CD4-positive, alpha-beta memory T cell (primary cell): Measurements from ENCODE around the gene DNAJC12. TPM values are rescaled to one million over a fixed set of nuclear protein-coding genes. Genes with fewer than 3 reads are reported as not detected.
A peak's percentile ranks its signal among the peaks of the same experiment; 100 is the strongest.
"Not testable (repeated sequence)": the region's sequence is repeated elsewhere in the genome, so short reads cannot be mapped to it uniquely, and the experiment has no call there.

Experiments
- CTCF ChIA-PET: fragments of 350-600 bp; sonication (Branson Sonifier 250); formaldehyde crosslinking; loops from one replicate; lab custom pipeline; 2021; ENCODE audit warnings: inconsistent platforms; ENCODE audit not compliant: partially characterized antibody; lab: Charles Lee
- POLR2A ChIA-PET: fragments of 350-600 bp; sonication (Branson Sonifier 250); formaldehyde crosslinking; loops from one replicate; lab custom pipeline; 2021; ENCODE audit not compliant: partially characterized antibody; lab: Charles Lee
- DNase-seq, 5 donors: peaks; one replicate each; pipeline versions ENCODE4 v3.0.0 to v3.0.0-alpha.2; 2020 to 2022; ENCODE audit warnings: mixed read lengths in 1 of 5
- H3K27ac ChIP-seq: one replicate; pipeline ENCODE4 v1.7.0; 2013; ENCODE audit warnings: low read depth, low read length
- H3K27me3 ChIP-seq: 2 replicates; pipeline ENCODE4 v1.7.0; 2013; ENCODE audit warnings: mild to moderate bottlenecking, low read length, moderate library complexity; ENCODE audit not compliant: insufficient read depth
- H3K36me3 ChIP-seq: 2 replicates; pipeline ENCODE4 v1.7.0; 2013; ENCODE audit warnings: mild to moderate bottlenecking, low read length, moderate library complexity; ENCODE audit not compliant: insufficient read depth
- H3K4me1 ChIP-seq: 2 replicates; pipeline ENCODE4 v1.7.0; 2013; ENCODE audit warnings: mild to moderate bottlenecking, low read length, moderate library complexity; ENCODE audit not compliant: insufficient read depth
- H3K4me3 ChIP-seq, 2 donors: one replicate each; pipeline ENCODE4 v1.7.0; 2013; ENCODE audit warnings: low read length in 2 of 2, mild to moderate bottlenecking in 1 of 2
- H3K9me3 ChIP-seq, 2 donors: one replicate each; pipeline ENCODE4 v1.7.0; 2013; ENCODE audit warnings: low read length in 2 of 2, control low read depth in 1 of 2; ENCODE audit not compliant: control insufficient read depth in 1 of 2
- H3K27ac Mint-ChIP-seq, 7 donors: one replicate each; pipeline ENCODE4 v1.8.0; 2020 to 2021; ENCODE audit warnings: mixed read lengths in 7 of 7, mild to moderate bottlenecking in 6 of 7, inconsistent platforms in 3 of 7, moderate library complexity in 3 of 7
- H3K27me3 Mint-ChIP-seq, 2 donors: one replicate each; pipeline ENCODE4 v1.8.0; 2020 to 2021; ENCODE audit warnings: mixed read lengths in 2 of 2
- H3K36me3 Mint-ChIP-seq, 2 donors: one replicate each; pipeline ENCODE4 v1.8.0; 2020 to 2021; ENCODE audit warnings: mixed read lengths in 2 of 2, inconsistent platforms in 1 of 2, mild to moderate bottlenecking in 1 of 2
- H3K4me1 Mint-ChIP-seq, 4 donors: one replicate each; pipeline ENCODE4 v1.8.0; 2020 to 2021; ENCODE audit warnings: mixed read lengths in 4 of 4, mild to moderate bottlenecking in 1 of 4
- H3K4me3 Mint-ChIP-seq, 8 donors: one replicate each; pipeline ENCODE4 v1.8.0; 2020 to 2021; ENCODE audit warnings: mixed read lengths in 8 of 8, mild to moderate bottlenecking in 7 of 8, moderate library complexity in 6 of 8, inconsistent platforms in 3 of 8
- H3K9me3 Mint-ChIP-seq, 8 donors: one replicate each; pipeline ENCODE4 v1.8.0; 2020 to 2021; ENCODE audit warnings: mixed read lengths in 8 of 8, mild to moderate bottlenecking in 5 of 8, inconsistent platforms in 3 of 8, moderate library complexity in 1 of 8
- intact Hi-C: fragments of 100-400 bp; cut with micrococcal nuclease; formaldehyde crosslinking; loops from one replicate; pipeline ENCODE4 v1.15.1; 2023
- polyA plus RNA-seq, 2 donors: library from polyadenylated mRNA; unstranded; fragments of 300-500 nt; fragmentation: Illumina TruSeq; gene quantifications; one replicate each; pipeline ENCODE4 v1.2.3, GENCODE V29; 2021
- total RNA-seq, 2 experiments: library from RNA; stranded (reverse); gene quantifications; one replicate each; pipeline ENCODE4 v1.2.3, GENCODE V29; 2021

The DNAJC12 gene
- total and polyA plus RNA-seq, 4 experiments from 2014 or later, result 0.22 TPM; not detected in 3

GRCh38 chr10:67770537-67770936, 67.5 kb downstream of the DNAJC12 start:
- Histone ChIP-seq H3K4me1 (peaks cover 2% of the 10 kb centered on the region), H3K36me3 (no peaks in the 10 kb centered on the region), H3K27ac (no peak overlapping the region), H3K9me3 (no peaks in the 10 kb centered on the region), H3K4me3 (no peak overlapping the region), H3K27me3 (no peaks in the 10 kb centered on the region)
- Mint-ChIP-seq H3K9me3 (no peaks in the 10 kb centered on the region), H3K36me3 (no peaks in the 10 kb centered on the region), H3K4me1 (peaks cover 3 to 5% (median 4%) of the 10 kb centered on the region in 4 donors), H3K27ac (peak overlapping the region in 2 of 7 donors; percentile 22 to 41), H3K4me3 (no peak overlapping the region), H3K27me3 (no peaks in the 10 kb centered on the region)
- DNase-seq, result no peak
- CTCF ChIA-PET, result interaction anchor here (1.0 to 6.6 kb wide), 5 partner anchors 9 to 74 kb away, joined by 3 to 60 read pairs (median 17); partner anchors contain the start of gene CTNNA3
- POLR2A ChIA-PET, result no interaction called here
- intact Hi-C loops, result no loop called here

GRCh38 chr10:67767244-67767643, 70.7 kb downstream of the DNAJC12 start:
- Histone ChIP-seq H3K9me3 (no peaks in the 10 kb centered on the region), H3K27ac (no peak overlapping the region), H3K4me3 (no peak overlapping the region), H3K4me1 (peaks cover 14% of the 10 kb centered on the region), H3K27me3 (no peaks in the 10 kb centered on the region), H3K36me3 (no peaks in the 10 kb centered on the region)
- H3K27me3 Mint-ChIP-seq, result peaks cover 4 to 9% of the 10 kb centered on the region in 2 donors
- CTCF ChIA-PET, result interaction anchor here (1.1 to 6.6 kb wide), 6 partner anchors 12 to 100 kb away, joined by 3 to 60 read pairs (median 7); no protein-coding TSS in a partner anchor
- peaks cover 0 to 16% of the 10 kb centered on the region in 2 donors for H3K36me3 Mint-ChIP-seq
- H3K9me3 Mint-ChIP-seq, result peaks cover 0 to 11% (median 3%) of the 10 kb centered on the region in 8 donors
- DNase-seq, result no peak
- POLR2A ChIA-PET, result interaction anchor here (1.3 kb wide), 1 partner anchor 70 kb away, joined by 5 read pairs; no protein-coding TSS in a partner anchor
- H3K27ac Mint-ChIP-seq, result peak overlapping the region in 2 of 7 donors; percentile 77 to 100
- H3K4me1 Mint-ChIP-seq, result peaks cover 9 to 28% (median 14%) of the 10 kb centered on the region in 4 donors
- no peak overlapping the region for H3K4me3 Mint-ChIP-seq
- intact Hi-C loops, result no loop called here

GRCh38 chr10:67764012-67764822, 73.8 kb downstream of the DNAJC12 start:
- peak overlapping the region; percentile 90 to 98 (median 95) for H3K4me3 Mint-ChIP-seq
- peak overlapping the region; percentile 58 to 98 for H3K4me3 ChIP-seq
- peaks cover 14% of the 10 kb centered on the region for H3K4me1 ChIP-seq
- peak overlapping the region; percentile 73 for H3K27ac ChIP-seq
- H3K36me3 ChIP-seq, result no peaks in the 10 kb centered on the region
- H3K27ac Mint-ChIP-seq, result peak overlapping the region; percentile 98 to 100 (median 99)
- POLR2A ChIA-PET, result interaction anchor here (1.0 to 2.5 kb wide), 18 partner anchors 9 to 643 kb away, joined by 3 to 20 read pairs (median 6); partner anchors contain the start of genes HERC4, HNRNPH3, RUFY2 and SIRT1
- H3K9me3 Mint-ChIP-seq, result peaks cover 0 to 11% (median 3%) of the 10 kb centered on the region in 8 donors
- no peaks in the 10 kb centered on the region for H3K27me3 ChIP-seq
- H3K9me3 ChIP-seq, result no peaks in the 10 kb centered on the region
- peaks cover 4 to 9% of the 10 kb centered on the region in 2 donors for H3K27me3 Mint-ChIP-seq
- H3K36me3 Mint-ChIP-seq, result peaks cover 0 to 16% of the 10 kb centered on the region in 2 donors
- DNase-seq, result peak; percentile 96 to 99 (median 97)
- intact Hi-C loops, result loop anchor here (1.0 to 2.0 kb wide), 8 partner anchors 16 to 957 kb away; partner anchors contain the start of genes CCAR1, HERC4, HNRNPH3 and PBLD
- CTCF ChIA-PET, result interaction anchor here (0.8 to 5.7 kb wide), 7 partner anchors 9 to 67 kb away, joined by 3 to 42 read pairs (median 3); no protein-coding TSS in a partner anchor
- peaks cover 9 to 28% (median 14%) of the 10 kb centered on the region in 4 donors for H3K4me1 Mint-ChIP-seq

GRCh38 chr10:67763499-67764011, 74.4 kb downstream of the DNAJC12 start:
- DNase-seq, result peak; percentile 78 to 85 (median 82)
- ChIA-PET POLR2A (interaction anchor here (1.0 to 2.5 kb wide), 17 partner anchors 10 to 643 kb away, joined by 3 to 20 read pairs (median 7); partner anchors contain the start of genes HNRNPH3, RUFY2 and SIRT1), CTCF (interaction anchor here (1.3 to 5.7 kb wide), 3 partner anchors 16 to 66 kb away, joined by 8 to 42 read pairs (median 26); no protein-coding TSS in a partner anchor)
- Mint-ChIP-seq H3K4me3 (peak overlapping the region; percentile 90 to 98 (median 95)), H3K9me3 (peaks cover 0 to 11% (median 3%) of the 10 kb centered on the region in 8 donors), H3K27me3 (peaks cover 4 to 9% of the 10 kb centered on the region in 2 donors), H3K4me1 (peaks cover 9 to 28% (median 14%) of the 10 kb centered on the region in 4 donors), H3K27ac (peak overlapping the region; percentile 94 to 100 (median 98)), H3K36me3 (peaks cover 0 to 16% of the 10 kb centered on the region in 2 donors)
- no peaks in the 10 kb centered on the region for H3K36me3 ChIP-seq
- no peaks in the 10 kb centered on the region for H3K9me3 ChIP-seq
- H3K27ac ChIP-seq, result peak overlapping the region; percentile 73
- H3K27me3 ChIP-seq, result no peaks in the 10 kb centered on the region
- H3K4me1 ChIP-seq, result peaks cover 14% of the 10 kb centered on the region
- H3K4me3 ChIP-seq, result peak overlapping the region; percentile 58 to 98
- intact Hi-C loops, result loop anchor here (1.0 to 2.0 kb wide), 8 partner anchors 17 to 957 kb away; partner anchors contain the start of genes CCAR1, HERC4, HNRNPH3 and PBLD

- H3K27ac ChIP-seq, intact Hi-C loops, H3K27me3 ChIP-seq, H3K27me3 Mint-ChIP-seq, DNase-seq, H3K36me3 ChIP-seq, H3K4me3 ChIP-seq, H3K9me3 ChIP-seq: not testable (repeated sequence)
- peak overlapping the region in 4 of 7 donors; percentile 11 to 99 (median 35) for H3K27ac Mint-ChIP-seq
- ChIA-PET CTCF (interaction anchor here (3.6 to 5.7 kb wide), 2 partner anchors 17 to 65 kb away, joined by 26 to 42 read pairs; no protein-coding TSS in a partner anchor), POLR2A (interaction anchor here (2.5 kb wide), 1 partner anchor 123 kb away, joined by 12 read pairs; no protein-coding TSS in a partner anchor)
- H3K9me3 Mint-ChIP-seq, result peaks cover 0 to 11% (median 3%) of the 10 kb centered on the region in 8 donors
- peaks cover 9 to 28% (median 14%) of the 10 kb centered on the region in 4 donors for H3K4me1 Mint-ChIP-seq
- peaks cover 0 to 16% of the 10 kb centered on the region in 2 donors for H3K36me3 Mint-ChIP-seq
- peaks cover 14% of the 10 kb centered on the region for H3K4me1 ChIP-seq
- H3K4me3 Mint-ChIP-seq, result peak overlapping the region in 1 of 8 donors; percentile 20
These were observed 75.4 kb downstream of the DNAJC12 start for GRCh38 chr10:67762567-67762966.

GRCh38 chr10:67760272-67760671, 77.7 kb downstream of the DNAJC12 start:
- no peak overlapping the region for H3K4me3 ChIP-seq
- peaks cover 9% of the 10 kb centered on the region for H3K4me1 ChIP-seq
- no peak for DNase-seq
- ChIA-PET CTCF (interaction anchor here (0.9 to 2.8 kb wide), 3 partner anchors 19 to 79 kb away, joined by 3 to 15 read pairs (median 4); no protein-coding TSS in a partner anchor), POLR2A (no interaction called here)
- H3K9me3 Mint-ChIP-seq, result peaks cover 0 to 11% (median 3%) of the 10 kb centered on the region in 8 donors
- H3K27ac Mint-ChIP-seq, result no peak overlapping the region
- peaks cover 0 to 16% of the 10 kb centered on the region in 2 donors for H3K36me3 Mint-ChIP-seq
- no peaks in the 10 kb centered on the region for H3K27me3 ChIP-seq
- no peak overlapping the region for H3K27ac ChIP-seq
- H3K4me3 Mint-ChIP-seq, result no peak overlapping the region
- no peaks in the 10 kb centered on the region for H3K36me3 ChIP-seq
- intact Hi-C loops, result no loop called here
- H3K9me3 ChIP-seq, result no peaks in the 10 kb centered on the region
- peaks cover 4 to 9% of the 10 kb centered on the region in 2 donors for H3K27me3 Mint-ChIP-seq
- H3K4me1 Mint-ChIP-seq, result peaks cover 6 to 21% (median 9%) of the 10 kb centered on the region in 4 donors
